Measurements from ENCODE around the gene ZNF652.
"Not testable (repeated sequence)": the region's sequence is repeated elsewhere in the genome, so short reads cannot be mapped to it uniquely, and the experiment has no call there.

The ZNF652 gene

DNA sequence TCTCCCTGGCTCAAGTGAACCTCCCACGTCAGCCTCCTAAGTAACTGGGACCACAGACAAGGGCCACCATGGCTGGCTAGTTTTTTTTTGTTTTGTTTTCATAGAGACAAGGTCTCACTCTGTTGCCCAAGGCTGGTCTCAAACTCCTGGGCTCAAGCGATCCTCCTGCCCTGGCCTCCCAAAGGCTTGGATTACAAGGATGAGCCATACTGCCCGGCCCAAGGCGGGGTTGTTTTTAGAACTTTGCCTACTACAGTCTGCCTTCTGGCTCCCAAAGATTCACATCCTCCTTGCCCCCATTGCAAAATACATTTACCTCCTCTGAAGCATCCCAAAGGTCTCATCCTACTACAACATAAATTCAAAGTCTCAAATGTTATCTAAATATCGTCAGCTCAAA is 82.0 kb downstream of the ZNF652 start:
- Histone ChIP-seq H3K4me1 (ENCODE audit: control insufficient read depth in 5 of 5, insufficient read depth in 5 of 5, low read length in 5 of 5) (no peaks in the 10 kb centered on the region), H3K9ac (ENCODE audit: low read length in 5 of 5) (no peak overlapping the region), H3K9me3 (ENCODE audit: control insufficient read depth in 5 of 5, low read length in 5 of 5) (peaks cover 0 to 4% (median 0%) of the 10 kb centered on the region in 5 donors), H3K27ac (ENCODE audit: low read depth, low read length) (no peak overlapping the region), H3K4me3 (ENCODE audit: low read depth in 1 of 5, low read length in 5 of 5) (no peak overlapping the region), H3K36me3 (ENCODE audit: control insufficient read depth in 5 of 5, insufficient read depth in 5 of 5, low read length in 5 of 5) (no peaks in the 10 kb centered on the region), H3K27me3 (ENCODE audit: control insufficient read depth in 5 of 5, insufficient read depth in 4 of 5, low read length in 5 of 5) (no peaks in the 10 kb centered on the region)

DNA sequence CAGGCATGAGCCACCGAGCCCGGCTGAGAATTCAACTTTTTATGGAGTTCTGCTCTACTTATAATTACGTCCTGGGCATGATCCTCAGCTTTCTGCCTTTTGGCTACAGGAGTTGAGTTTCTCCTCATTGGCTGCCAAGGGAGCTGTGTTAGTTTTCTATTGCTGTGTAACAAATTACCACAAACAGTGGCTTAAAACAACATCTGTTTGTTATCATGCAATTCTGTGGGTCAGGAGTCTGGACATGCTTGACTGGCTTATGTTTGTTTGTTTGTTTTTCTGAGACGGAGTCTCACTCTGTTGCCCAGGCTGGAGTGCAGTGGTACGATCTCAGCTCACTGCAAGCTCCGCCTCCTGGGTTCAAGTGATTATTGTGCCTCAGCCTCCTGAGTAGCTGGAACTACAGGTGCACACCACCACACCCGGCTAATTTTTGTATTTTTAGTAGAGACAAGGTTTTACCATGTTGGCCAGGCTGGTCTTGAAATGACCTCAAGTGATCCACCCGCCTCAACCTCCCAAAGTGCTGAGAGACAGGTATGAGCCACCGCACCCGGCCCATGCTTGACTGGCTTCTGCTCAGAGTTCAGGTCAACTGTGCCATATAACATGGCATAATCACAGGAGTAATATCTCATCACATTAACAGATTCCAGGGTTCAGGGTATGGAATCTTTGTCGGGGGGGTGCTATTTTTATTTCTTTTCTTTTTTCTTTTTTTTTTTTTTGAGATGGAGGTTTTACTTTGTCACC is 82.6 kb downstream of the ZNF652 start:
- H3K4me1 ChIP-seq (ENCODE audit: control insufficient read depth in 5 of 5, insufficient read depth in 5 of 5, low read length in 5 of 5); H3K4me3 ChIP-seq (ENCODE audit: low read depth in 1 of 5, low read length in 5 of 5): not testable (repeated sequence)

DNA sequence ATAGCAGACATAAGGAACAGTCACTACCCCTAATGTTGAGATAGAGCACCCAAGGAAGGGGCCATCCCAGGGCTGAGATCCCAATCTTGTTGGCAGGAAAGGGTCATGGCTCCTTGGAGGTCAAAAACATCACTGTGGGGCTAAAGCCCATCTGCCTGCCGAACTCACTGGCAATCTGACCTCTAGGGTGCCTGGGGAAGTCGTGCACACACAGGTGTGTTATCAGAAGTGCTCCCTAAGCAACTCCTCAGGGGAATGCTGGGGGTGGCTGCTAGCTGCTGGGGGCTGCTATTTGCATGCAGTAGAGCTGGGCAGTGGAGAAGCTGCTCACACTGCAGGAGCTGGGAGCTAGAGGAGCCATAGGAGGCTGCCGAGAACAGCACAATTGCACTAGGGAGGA is 84.0 kb downstream of the ZNF652 start:
- Histone ChIP-seq H3K9me3 (ENCODE audit: control insufficient read depth in 5 of 5, low read length in 5 of 5) (peaks cover 0 to 4% (median 0%) of the 10 kb centered on the region in 5 donors), H3K27me3 (ENCODE audit: control insufficient read depth in 5 of 5, insufficient read depth in 4 of 5, low read length in 5 of 5) (no peaks in the 10 kb centered on the region), H3K27ac (ENCODE audit: low read depth, low read length) (no peak overlapping the region), H3K4me3 (ENCODE audit: low read depth in 1 of 5, low read length in 5 of 5) (no peak overlapping the region), H3K9ac (ENCODE audit: low read length in 5 of 5) (no peak overlapping the region), H3K4me1 (ENCODE audit: control insufficient read depth in 5 of 5, insufficient read depth in 5 of 5, low read length in 5 of 5) (no peaks in the 10 kb centered on the region), H3K36me3 (ENCODE audit: control insufficient read depth in 5 of 5, insufficient read depth in 5 of 5, low read length in 5 of 5) (no peaks in the 10 kb centered on the region)

More for the DNA sequence above, 82.6 kb downstream of the ZNF652 start:
- not testable (repeated sequence) for H3K9me3 ChIP-seq (ENCODE audit: control insufficient read depth in 5 of 5, low read length in 5 of 5); H3K27ac ChIP-seq (ENCODE audit: low read depth, low read length); H3K9ac ChIP-seq (ENCODE audit: low read length in 5 of 5); H3K36me3 ChIP-seq (ENCODE audit: control insufficient read depth in 5 of 5, insufficient read depth in 5 of 5, low read length in 5 of 5); H3K27me3 ChIP-seq (ENCODE audit: control insufficient read depth in 5 of 5, insufficient read depth in 4 of 5, low read length in 5 of 5)

DNA sequence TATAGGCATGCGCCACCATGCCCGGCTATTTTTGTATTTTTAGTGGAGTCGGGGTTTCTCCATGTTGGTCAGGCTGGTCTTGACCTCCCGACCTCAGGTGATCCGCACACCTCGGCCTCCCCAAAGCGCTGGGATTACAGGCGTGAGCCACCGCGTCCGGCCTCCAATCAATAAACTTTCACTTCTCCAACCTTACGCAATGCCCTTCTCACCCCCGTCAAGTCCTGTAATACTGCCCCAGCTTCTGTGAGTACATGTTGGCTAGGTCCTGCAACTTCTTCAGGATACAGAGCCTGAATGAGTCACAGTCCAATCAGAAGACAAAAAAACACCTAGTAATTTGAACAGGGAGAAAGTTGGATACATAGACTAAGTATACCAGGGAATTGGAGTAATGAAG is 84.4 kb downstream of the ZNF652 start:
- H3K9me3 ChIP-seq (ENCODE audit: control insufficient read depth in 5 of 5, low read length in 5 of 5) = peaks cover 0 to 4% (median 0%) of the 10 kb centered on the region in 5 donors

DNA sequence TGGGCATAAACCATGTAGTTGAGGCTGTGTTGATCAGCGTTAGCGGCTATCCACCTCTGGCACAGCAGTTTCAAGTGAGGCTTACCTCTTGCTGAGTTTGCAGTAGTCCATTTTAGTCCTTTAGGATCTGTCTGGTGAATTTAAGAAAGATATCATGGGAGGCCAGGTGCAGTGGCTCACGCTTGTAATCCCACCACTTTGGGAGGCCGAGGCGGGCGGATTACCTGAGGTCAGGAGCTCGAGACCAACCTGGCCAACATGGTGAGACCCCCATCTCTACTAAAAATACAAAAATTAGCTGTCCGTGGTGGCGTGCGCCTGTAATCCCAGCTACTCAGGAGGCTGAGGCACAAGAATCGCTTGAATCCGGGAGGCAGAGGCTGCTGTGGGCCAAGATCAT is 86.1 kb downstream of the ZNF652 start:
- not testable (repeated sequence) for H3K4me1 ChIP-seq (ENCODE audit: control insufficient read depth in 5 of 5, insufficient read depth in 5 of 5, low read length in 5 of 5); H3K9me3 ChIP-seq (ENCODE audit: control insufficient read depth in 5 of 5, low read length in 5 of 5); H3K27ac ChIP-seq (ENCODE audit: low read depth, low read length); H3K9ac ChIP-seq (ENCODE audit: low read length in 5 of 5); H3K27me3 ChIP-seq (ENCODE audit: control insufficient read depth in 5 of 5, insufficient read depth in 4 of 5, low read length in 5 of 5); H3K4me3 ChIP-seq (ENCODE audit: low read depth in 1 of 5, low read length in 5 of 5); H3K36me3 ChIP-seq (ENCODE audit: control insufficient read depth in 5 of 5, insufficient read depth in 5 of 5, low read length in 5 of 5)

More for the DNA sequence above, 84.4 kb downstream of the ZNF652 start:
- no peaks in the 10 kb centered on the region for H3K27me3 ChIP-seq (ENCODE audit: control insufficient read depth in 5 of 5, insufficient read depth in 4 of 5, low read length in 5 of 5)
- H3K4me3 ChIP-seq (ENCODE audit: low read depth in 1 of 5, low read length in 5 of 5) = no peak overlapping the region
- H3K27ac ChIP-seq (ENCODE audit: low read depth, low read length) = no peak overlapping the region
- no peaks in the 10 kb centered on the region for H3K36me3 ChIP-seq (ENCODE audit: control insufficient read depth in 5 of 5, insufficient read depth in 5 of 5, low read length in 5 of 5)
- no peaks in the 10 kb centered on the region for H3K4me1 ChIP-seq (ENCODE audit: control insufficient read depth in 5 of 5, insufficient read depth in 5 of 5, low read length in 5 of 5)
- no peak overlapping the region for H3K9ac ChIP-seq (ENCODE audit: low read length in 5 of 5)

DNA sequence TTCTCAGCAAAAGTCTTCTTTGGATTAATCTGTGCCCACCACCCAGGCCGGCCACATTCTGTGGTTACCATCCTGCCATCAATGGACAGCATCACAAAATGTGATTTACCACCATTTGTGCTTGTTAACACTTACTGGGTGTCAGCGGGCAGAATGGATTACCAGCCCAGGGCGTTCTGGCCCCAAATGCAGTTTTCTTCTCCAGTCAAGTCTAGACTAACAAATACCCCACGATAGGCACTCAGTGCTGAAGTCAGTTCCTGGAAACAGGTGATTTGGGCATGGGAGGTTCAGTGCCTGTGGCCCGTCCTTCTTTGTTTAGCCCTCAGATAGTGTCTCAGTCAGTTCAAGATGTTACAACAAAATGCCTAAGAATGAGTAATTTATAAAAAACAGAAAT is 92.7 kb downstream of the ZNF652 start:
- H3K9ac ChIP-seq (ENCODE audit: low read length in 5 of 5) = no peak overlapping the region
- no peaks in the 10 kb centered on the region for H3K9me3 ChIP-seq (ENCODE audit: control insufficient read depth in 5 of 5, low read length in 5 of 5)
- no peaks in the 10 kb centered on the region for H3K27me3 ChIP-seq (ENCODE audit: control insufficient read depth in 5 of 5, insufficient read depth in 4 of 5, low read length in 5 of 5)
- H3K4me1 ChIP-seq (ENCODE audit: control insufficient read depth in 5 of 5, insufficient read depth in 5 of 5, low read length in 5 of 5) = no peaks in the 10 kb centered on the region
- no peak overlapping the region for H3K27ac ChIP-seq (ENCODE audit: low read depth, low read length)
- no peaks in the 10 kb centered on the region for H3K36me3 ChIP-seq (ENCODE audit: control insufficient read depth in 5 of 5, insufficient read depth in 5 of 5, low read length in 5 of 5)
- no peak overlapping the region for H3K4me3 ChIP-seq (ENCODE audit: low read depth in 1 of 5, low read length in 5 of 5)

DNA sequence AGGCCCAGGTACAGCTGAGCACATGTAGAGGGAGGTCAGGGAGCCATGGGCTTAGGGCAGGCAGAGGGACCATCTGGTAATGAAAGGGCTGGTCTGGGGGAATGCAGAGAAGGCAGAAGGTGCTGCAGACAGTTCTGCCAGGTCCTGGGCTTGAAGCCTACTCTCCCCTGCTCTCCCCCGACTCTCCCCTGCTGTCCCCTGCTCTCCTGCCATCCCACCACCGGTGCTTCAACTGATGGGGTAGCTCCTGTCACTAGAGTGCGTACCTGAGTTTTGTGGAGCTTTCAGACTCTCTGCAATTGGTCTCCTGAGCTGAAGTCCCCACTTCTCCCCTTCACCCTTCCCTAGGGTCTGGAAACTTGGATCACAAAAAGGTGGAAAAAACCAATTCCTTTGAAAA is 94.1 kb downstream of the ZNF652 start:
- Histone ChIP-seq H3K4me3 (ENCODE audit: low read depth in 1 of 5, low read length in 5 of 5) (no peak overlapping the region), H3K36me3 (ENCODE audit: control insufficient read depth in 5 of 5, insufficient read depth in 5 of 5, low read length in 5 of 5) (no peaks in the 10 kb centered on the region), H3K4me1 (ENCODE audit: control insufficient read depth in 5 of 5, insufficient read depth in 5 of 5, low read length in 5 of 5) (no peaks in the 10 kb centered on the region), H3K27ac (ENCODE audit: low read depth, low read length) (no peak overlapping the region), H3K27me3 (ENCODE audit: control insufficient read depth in 5 of 5, insufficient read depth in 4 of 5, low read length in 5 of 5) (no peaks in the 10 kb centered on the region), H3K9me3 (ENCODE audit: control insufficient read depth in 5 of 5, low read length in 5 of 5) (no peaks in the 10 kb centered on the region), H3K9ac (ENCODE audit: low read length in 5 of 5) (no peak overlapping the region)

DNA sequence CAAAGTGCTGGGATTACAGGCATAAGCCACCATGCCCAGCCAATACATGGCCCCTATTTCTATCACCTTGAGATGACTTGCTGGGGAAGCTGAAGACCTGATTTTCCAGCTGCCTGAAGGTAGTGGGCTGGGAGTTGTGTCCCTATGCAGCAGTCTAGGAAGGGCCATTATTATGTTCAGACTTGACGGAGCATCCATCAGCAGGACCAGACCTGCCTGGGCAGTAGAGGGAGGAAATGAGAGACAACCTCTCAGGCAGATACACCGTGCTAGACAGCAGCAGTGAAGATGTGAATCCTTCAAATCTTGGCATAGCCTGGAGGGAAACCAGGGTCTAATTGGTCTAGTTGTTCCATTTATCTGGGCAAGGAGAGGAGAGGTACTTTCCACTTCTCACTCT is 95.8 kb downstream of the ZNF652 start:
- Histone ChIP-seq H3K9ac (ENCODE audit: low read length in 5 of 5) (no peak overlapping the region), H3K36me3 (ENCODE audit: control insufficient read depth in 5 of 5, insufficient read depth in 5 of 5, low read length in 5 of 5) (no peaks in the 10 kb centered on the region), H3K4me3 (ENCODE audit: low read depth in 1 of 5, low read length in 5 of 5) (no peak overlapping the region), H3K4me1 (ENCODE audit: control insufficient read depth in 5 of 5, insufficient read depth in 5 of 5, low read length in 5 of 5) (no peaks in the 10 kb centered on the region), H3K9me3 (ENCODE audit: control insufficient read depth in 5 of 5, low read length in 5 of 5) (no peaks in the 10 kb centered on the region), H3K27me3 (ENCODE audit: control insufficient read depth in 5 of 5, insufficient read depth in 4 of 5, low read length in 5 of 5) (no peaks in the 10 kb centered on the region), H3K27ac (ENCODE audit: low read depth, low read length) (no peak overlapping the region)

DNA sequence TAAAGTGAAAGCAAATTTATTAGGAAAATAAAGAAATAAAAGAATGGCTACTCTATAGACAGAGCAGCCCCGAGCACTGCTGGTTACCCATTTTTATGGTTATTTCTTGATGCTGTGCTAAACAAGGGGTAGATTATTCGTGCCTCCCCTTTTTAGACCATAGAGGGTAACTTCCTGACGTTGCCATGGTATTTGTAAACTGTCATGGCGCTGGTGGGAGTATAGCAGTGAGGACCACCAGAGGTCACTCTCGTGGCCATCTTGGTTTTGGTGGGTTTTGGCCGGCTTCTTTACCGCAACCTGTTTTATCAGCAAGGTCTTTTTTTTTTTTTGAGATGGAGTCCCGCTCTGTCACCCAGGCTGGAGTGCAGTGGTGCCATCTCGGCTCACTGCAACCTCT is 100.5 kb downstream of the ZNF652 start:
- not testable (repeated sequence) for H3K27ac ChIP-seq (ENCODE audit: low read depth, low read length); H3K27me3 ChIP-seq (ENCODE audit: control insufficient read depth in 5 of 5, insufficient read depth in 4 of 5, low read length in 5 of 5); H3K9ac ChIP-seq (ENCODE audit: low read length in 5 of 5); H3K36me3 ChIP-seq (ENCODE audit: control insufficient read depth in 5 of 5, insufficient read depth in 5 of 5, low read length in 5 of 5); H3K4me3 ChIP-seq (ENCODE audit: low read depth in 1 of 5, low read length in 5 of 5); H3K9me3 ChIP-seq (ENCODE audit: control insufficient read depth in 5 of 5, low read length in 5 of 5)
- H3K4me1 ChIP-seq (ENCODE audit: control insufficient read depth in 5 of 5, insufficient read depth in 5 of 5, low read length in 5 of 5) = peaks cover 0 to 15% (median 12%) of the 10 kb centered on the region in 5 donors

DNA sequence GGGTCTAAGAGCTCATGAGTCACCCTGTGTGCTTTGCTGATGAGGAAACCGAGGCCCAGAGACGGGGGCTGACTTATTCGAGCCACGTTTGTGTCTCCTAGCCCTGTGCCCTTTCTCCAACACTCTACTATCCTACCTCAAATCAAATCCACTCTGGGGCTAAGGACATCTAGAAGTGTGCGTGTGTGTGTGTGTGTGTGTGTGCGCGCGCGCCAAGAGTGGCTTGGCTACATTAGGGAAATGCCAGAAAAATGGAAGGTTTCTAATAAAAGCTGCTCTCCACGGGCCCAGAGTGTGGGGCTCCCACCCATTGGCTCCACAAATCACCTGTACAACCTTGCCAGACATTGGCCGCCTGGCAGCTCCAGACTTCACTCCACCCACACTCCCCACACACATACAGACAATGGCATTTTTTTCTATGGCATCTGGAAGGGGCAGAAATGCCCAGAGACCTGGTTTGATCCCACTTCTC is 101.2 kb downstream of the ZNF652 start:
- H3K9me3 ChIP-seq (ENCODE audit: control insufficient read depth in 5 of 5, low read length in 5 of 5) = no peaks in the 10 kb centered on the region
- H3K9ac ChIP-seq (ENCODE audit: low read length in 5 of 5) = peak overlapping the region in 4 of 5 donors; percentile 48 to 86 (median 67)
- peak overlapping the region; percentile 58 to 72 (median 69) for H3K4me3 ChIP-seq (ENCODE audit: low read depth in 1 of 5, low read length in 5 of 5)
- H3K4me1 ChIP-seq (ENCODE audit: control insufficient read depth in 5 of 5, insufficient read depth in 5 of 5, low read length in 5 of 5) = peaks cover 0 to 15% (median 12%) of the 10 kb centered on the region in 5 donors
- no peaks in the 10 kb centered on the region for H3K36me3 ChIP-seq (ENCODE audit: control insufficient read depth in 5 of 5, insufficient read depth in 5 of 5, low read length in 5 of 5)
- no peaks in the 10 kb centered on the region for H3K27me3 ChIP-seq (ENCODE audit: control insufficient read depth in 5 of 5, insufficient read depth in 4 of 5, low read length in 5 of 5)
- H3K27ac ChIP-seq (ENCODE audit: low read depth, low read length) = peak overlapping the region; percentile 46
